Activated B cell treated with CpG ODN at 0.5 μM for 24 hours (primary cell): ENCODE measurements around the gene MBNL2. TPM values are rescaled to one million over a fixed set of nuclear protein-coding genes. Genes with fewer than 3 reads are reported as not detected.

ENCODE experiments used
- ATAC-seq: fragments of 200-7000 bp; cut with Tn5 transposase; one replicate; pipeline ENCODE4 v1.10.0; 2021; ENCODE audit warnings: low read depth, mild to moderate bottlenecking, moderate library complexity
- CTCF ChIA-PET: fragments of 350-600 bp; sonication (Branson Sonifier 250); formaldehyde crosslinking; loops from one replicate; lab custom pipeline; 2021; ENCODE audit warnings: antibody characterized with exemption; lab: Charles Lee
- POLR2A ChIA-PET: fragments of 350-600 bp; sonication (Branson Sonifier 250); formaldehyde crosslinking; loops from one replicate; lab custom pipeline; 2021; ENCODE audit warnings: antibody characterized with exemption; lab: Charles Lee
- DNase-seq: peaks from one replicate; pipeline ENCODE4 v3.0.0; 2022
- H3K27ac Mint-ChIP-seq: one replicate; pipeline ENCODE4 v1.8.0; 2020; ENCODE audit warnings: mixed read lengths
- H3K27me3 Mint-ChIP-seq: one replicate; pipeline ENCODE4 v1.8.0; 2021; ENCODE audit warnings: mixed read lengths
- H3K36me3 Mint-ChIP-seq: one replicate; pipeline ENCODE4 v1.8.0; 2021; ENCODE audit warnings: low read depth, mixed read lengths
- H3K4me1 Mint-ChIP-seq: one replicate; pipeline ENCODE4 v1.8.0; 2021; ENCODE audit warnings: mixed read lengths
- H3K4me3 Mint-ChIP-seq: one replicate; pipeline ENCODE4 v1.8.0; 2020; ENCODE audit warnings: mild to moderate bottlenecking, mixed read lengths
- H3K9me3 Mint-ChIP-seq: one replicate; pipeline ENCODE4 v1.8.0; 2020; ENCODE audit warnings: mixed read lengths
- CTCF ChIP-seq: fragments of 200-600 bp; IDR thresholded peaks from one replicate; pipeline ENCODE4 v1.8.0; 2022; ENCODE audit warnings: antibody characterized with exemption, mild to moderate bottlenecking
- intact Hi-C: fragments of 100-400 bp; cut with micrococcal nuclease; formaldehyde crosslinking; loops from one replicate; pipeline ENCODE4 v1.15.1; 2024
- total RNA-seq: library from RNA; stranded (reverse); gene quantifications from 2 replicates; pipeline ENCODE4 v1.2.3, GENCODE V29; 2022

MBNL2 gene
- total RNA-seq, 1 donor from 2014 or later: 18.8 TPM

GRCh38 chr13:97338571-97338970 lies 116.4 kb downstream of the MBNL2 start:
- ChIA-PET CTCF (no interaction called here), POLR2A (no interaction called here)
- Mint-ChIP-seq H3K36me3 (peaks cover 31% of the 10 kb centered on the region), H3K27me3 (no peaks in the 10 kb centered on the region), H3K9me3 (no peaks in the 10 kb centered on the region), H3K4me3 (no peak overlapping the region), H3K27ac (no peak overlapping the region), H3K4me1 (no peaks in the 10 kb centered on the region)
- TF ChIP-seq CTCF: no peak
- intact Hi-C loops: no loop called here
- ATAC-seq: no peak
- DNase-seq: no peak

- intact Hi-C loops: no loop called here
- no peaks in the 10 kb centered on the region for H3K27me3 Mint-ChIP-seq
- no peaks in the 10 kb centered on the region for H3K9me3 Mint-ChIP-seq
- DNase-seq (no peak), ATAC-seq (no peak)
- ChIA-PET POLR2A (no interaction called here), CTCF (no interaction called here)
- H3K27ac Mint-ChIP-seq: no peak overlapping the region
- H3K4me3 Mint-ChIP-seq: no peak overlapping the region
- peaks cover 29% of the 10 kb centered on the region for H3K36me3 Mint-ChIP-seq
- TF ChIP-seq CTCF: no peak
- H3K4me1 Mint-ChIP-seq: no peaks in the 10 kb centered on the region
Observed at GRCh38 chr13:97339019-97339987, 117.2 kb downstream of the MBNL2 start.

GRCh38 chr13:97339988-97340749 lies 118.0 kb downstream of the MBNL2 start:
- intact Hi-C loops: loop anchor here (5.0 kb wide), 1 partner anchor 118 kb away; the partner anchor contains the start of gene MBNL2

GRCh38 chr13:97341135-97341534 lies 119.0 kb downstream of the MBNL2 start:
- no peak for DNase-seq
- POLR2A ChIA-PET: no interaction called here
- no peak for TF ChIP-seq CTCF
- no peak for ATAC-seq
- Mint-ChIP-seq H3K4me3 (no peak overlapping the region), H3K36me3 (peaks cover 33% of the 10 kb centered on the region), H3K9me3 (no peaks in the 10 kb centered on the region), H3K27me3 (no peaks in the 10 kb centered on the region), H3K4me1 (no peaks in the 10 kb centered on the region), H3K27ac (no peak overlapping the region)
- CTCF ChIA-PET: interaction anchor here (5.0 kb wide), 1 partner anchor 232 kb away, joined by 79 read pairs; no protein-coding TSS in a partner anchor
- intact Hi-C loops: loop anchor here (5.0 kb wide), 1 partner anchor 119 kb away; the partner anchor contains the start of gene MBNL2

More at GRCh38 chr13:97339988-97340749, 118.0 kb downstream of the MBNL2 start:
- Mint-ChIP-seq H3K4me1 (no peaks in the 10 kb centered on the region), H3K9me3 (no peaks in the 10 kb centered on the region), H3K36me3 (peaks cover 30% of the 10 kb centered on the region), H3K4me3 (no peak overlapping the region), H3K27me3 (no peaks in the 10 kb centered on the region), H3K27ac (no peak overlapping the region)
- CTCF ChIA-PET: no interaction called here
- DNase-seq: no peak
- no peak for TF ChIP-seq CTCF
- ATAC-seq: no peak
- POLR2A ChIA-PET: no interaction called here

GRCh38 chr13:97342136-97342535 lies 120.0 kb downstream of the MBNL2 start:
- DNase-seq: no peak
- ATAC-seq: no peak
- ChIA-PET CTCF (interaction anchor here (1.2 to 5.0 kb wide), 3 partner anchors 17 to 233 kb away, joined by 3 to 79 read pairs (median 4); no protein-coding TSS in a partner anchor), POLR2A (no interaction called here)
- no peaks in the 10 kb centered on the region for H3K27me3 Mint-ChIP-seq
- no peaks in the 10 kb centered on the region for H3K9me3 Mint-ChIP-seq
- intact Hi-C loops: loop anchor here (5.0 kb wide), 1 partner anchor 120 kb away; the partner anchor contains the start of gene MBNL2
- TF ChIP-seq CTCF: no peak
- no peak overlapping the region for H3K27ac Mint-ChIP-seq
- H3K36me3 Mint-ChIP-seq: peaks cover 40% of the 10 kb centered on the region
- no peaks in the 10 kb centered on the region for H3K4me1 Mint-ChIP-seq
- no peak overlapping the region for H3K4me3 Mint-ChIP-seq
